MM.1S (cell line): Measurements from ENCODE around the gene DHRS3.

Experiments
- EZH2 ChIP-seq: fragments of 300-600 bp; sonication (generic); optimal IDR thresholded peaks from 2 replicates; pipeline ENCODE3; 2017; ENCODE audit warnings: low read depth, mild to moderate bottlenecking, antibody characterized with exemption, low read length, mixed read lengths
- TF ChIP-seq, protein P1 (sequence below): fragments of 300-600 bp; sonication (generic); IDR thresholded peaks from 2 replicates; pipeline ENCODE4 v1.5.1; 2016; ENCODE audit warnings: antibody characterized with exemption, low read length, mixed read lengths

- TF ChIP-seq, protein P1, sequence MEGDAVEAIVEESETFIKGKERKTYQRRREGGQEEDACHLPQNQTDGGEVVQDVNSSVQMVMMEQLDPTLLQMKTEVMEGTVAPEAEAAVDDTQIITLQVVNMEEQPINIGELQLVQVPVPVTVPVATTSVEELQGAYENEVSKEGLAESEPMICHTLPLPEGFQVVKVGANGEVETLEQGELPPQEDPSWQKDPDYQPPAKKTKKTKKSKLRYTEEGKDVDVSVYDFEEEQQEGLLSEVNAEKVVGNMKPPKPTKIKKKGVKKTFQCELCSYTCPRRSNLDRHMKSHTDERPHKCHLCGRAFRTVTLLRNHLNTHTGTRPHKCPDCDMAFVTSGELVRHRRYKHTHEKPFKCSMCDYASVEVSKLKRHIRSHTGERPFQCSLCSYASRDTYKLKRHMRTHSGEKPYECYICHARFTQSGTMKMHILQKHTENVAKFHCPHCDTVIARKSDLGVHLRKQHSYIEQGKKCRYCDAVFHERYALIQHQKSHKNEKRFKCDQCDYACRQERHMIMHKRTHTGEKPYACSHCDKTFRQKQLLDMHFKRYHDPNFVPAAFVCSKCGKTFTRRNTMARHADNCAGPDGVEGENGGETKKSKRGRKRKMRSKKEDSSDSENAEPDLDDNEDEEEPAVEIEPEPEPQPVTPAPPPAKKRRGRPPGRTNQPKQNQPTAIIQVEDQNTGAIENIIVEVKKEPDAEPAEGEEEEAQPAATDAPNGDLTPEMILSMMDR, result no peak
- TF ChIP-seq EZH2, result no peak
These were observed 25.1 kb upstream of the DHRS3 start for GRCh38 chr1:12643079-12643478.
